B cell (primary cell): ENCODE data around the gene ARHGAP33. TPM values are rescaled to one million over a fixed set of nuclear protein-coding genes. Genes with fewer than 3 reads are reported as not detected.

Experiments
- ATAC-seq: fragments of 200-7000 bp; cut with Tn5 transposase; one replicate; pipeline ENCODE4 v1.10.0; 2021; ENCODE audit warnings: low read depth, mild to moderate bottlenecking, moderate number of reproducible peaks, moderate library complexity
- CTCF ChIA-PET: fragments of 350-600 bp; sonication (Branson Sonifier 250); formaldehyde crosslinking; loops from one replicate; lab custom pipeline; 2021; ENCODE audit warnings: antibody characterized with exemption, inconsistent platforms; lab: Charles Lee
- POLR2A ChIA-PET: fragments of 350-600 bp; sonication (Branson Sonifier 250); formaldehyde crosslinking; loops from one replicate; lab custom pipeline; 2021; ENCODE audit warnings: antibody characterized with exemption; lab: Charles Lee
- DNase-seq: peaks from one replicate; pipeline ENCODE4 v3.0.0; 2013
- H2AFZ ChIP-seq: 2 replicates; pipeline ENCODE4 v1.6.1; 2012; ENCODE audit warnings: mild to moderate bottlenecking, low read depth, low read length; ENCODE audit not compliant: insufficient read depth, poor library complexity, severe bottlenecking
- H3K27ac ChIP-seq, 2 donors: 1 replicate in 1 of 2; 2 replicates in 1 of 2; pipeline ENCODE4 v1.5.1; 2012 to 2013; ENCODE audit warnings: low read length in 2 of 2, mild to moderate bottlenecking in 2 of 2, moderate library complexity in 1 of 2
- H3K27me3 ChIP-seq, 4 experiments: fragments of 200-600 bp in 1 of 4; sonication (generic) in 1 of 4; replicated peaks in 1 of 4; 1 replicate in 2 of 4; 2 replicates in 2 of 4; pipeline versions ENCODE4 v1.6.1 to v1.7.0; 2013 to 2016; ENCODE audit warnings: low read length in 3 of 4, mild to moderate bottlenecking in 2 of 4, mixed read lengths in 1 of 4, moderate library complexity in 1 of 4; ENCODE audit not compliant: insufficient read depth in 4 of 4, control insufficient read depth in 3 of 4; ENCODE audit errors: control extremely low read depth in 1 of 4
- H3K36me3 ChIP-seq, 2 experiments: replicated peaks in 1 of 2; 1 replicate in 1 of 2; 2 replicates in 1 of 2; pipeline versions ENCODE4 v1.6.1 to v1.7.1; 2013; ENCODE audit warnings: low read length in 1 of 2; ENCODE audit not compliant: insufficient read depth in 2 of 2, control insufficient read depth in 1 of 2; ENCODE audit errors: control extremely low read depth in 1 of 2, extremely low read depth in 1 of 2
- H3K4me1 ChIP-seq, 2 donors: fragments of 200-600 bp in 1 of 2; sonication (generic) in 1 of 2; 1 replicate in 1 of 2; 2 replicates in 1 of 2; pipeline versions ENCODE4 v1.5.1 to v1.6.1; 2013 to 2017; ENCODE audit warnings: low read length in 2 of 2; ENCODE audit not compliant: control insufficient read depth in 2 of 2, insufficient read depth in 2 of 2
- H3K4me2 ChIP-seq: replicated peaks from 2 replicates; pipeline ENCODE3; 2012; ENCODE audit warnings: mild to moderate bottlenecking, low read depth, low read length; ENCODE audit not compliant: poor library complexity, severe bottlenecking
- H3K4me3 ChIP-seq, 5 experiments: fragments of 200-600 bp in 1 of 5; sonication (generic) in 1 of 5; 1 replicate in 3 of 5; 2 replicates in 2 of 5; pipeline versions ENCODE4 v1.5.1 to v1.7.0; 2011 to 2016; ENCODE audit warnings: low read length in 4 of 5, mild to moderate bottlenecking in 4 of 5, low read depth in 2 of 5, control low read depth in 1 of 5, moderate library complexity in 1 of 5; ENCODE audit not compliant: insufficient read depth in 1 of 5; ENCODE audit errors: control extremely low read depth in 1 of 5, extremely low read depth in 1 of 5
- H3K79me2 ChIP-seq: fragments of 200-600 bp; sonication (generic); one replicate; pipeline ENCODE4 v1.6.0; 2016; ENCODE audit warnings: low read length; ENCODE audit not compliant: control insufficient read depth, insufficient read depth
- H3K9ac ChIP-seq: fragments of 200-600 bp; sonication (generic); 2 replicates; pipeline ENCODE4 v1.6.1; 2017; ENCODE audit warnings: mild to moderate bottlenecking, low read length, moderate library complexity
- H3K9me3 ChIP-seq, 3 donors: one replicate each; pipeline versions ENCODE4 v1.6.1 to v1.7.1; 2013; ENCODE audit warnings: low read length in 2 of 3; ENCODE audit not compliant: control insufficient read depth in 2 of 3, insufficient read depth in 1 of 3; ENCODE audit errors: control extremely low read depth in 1 of 3
- H4K20me1 ChIP-seq: 2 replicates; pipeline ENCODE4 v1.6.0; 2012; ENCODE audit warnings: mild to moderate bottlenecking, low read length; ENCODE audit not compliant: insufficient read depth, control insufficient read depth, poor library complexity, severe bottlenecking
- H3K27ac Mint-ChIP-seq: one replicate; pipeline ENCODE4 v1.8.0; 2021; ENCODE audit warnings: mixed read lengths
- H3K27me3 Mint-ChIP-seq: one replicate; pipeline ENCODE4 v1.8.0; 2021; ENCODE audit warnings: mixed read lengths
- H3K4me1 Mint-ChIP-seq: one replicate; pipeline ENCODE4 v1.8.0; 2021; ENCODE audit warnings: mixed read lengths
- H3K4me3 Mint-ChIP-seq: one replicate; pipeline ENCODE4 v1.8.0; 2021; ENCODE audit warnings: mixed read lengths
- H3K9me3 Mint-ChIP-seq: one replicate; pipeline ENCODE4 v1.8.0; 2022; ENCODE audit warnings: mixed read lengths; ENCODE audit not compliant: insufficient read depth
- CTCF ChIP-seq: fragments of 200-600 bp; IDR thresholded peaks from one replicate; pipeline ENCODE4 v1.8.0; 2022; ENCODE audit warnings: antibody characterized with exemption, mild to moderate bottlenecking
- EZH2 ChIP-seq: IDR thresholded peaks from 2 replicates; pipeline ENCODE4 v1.6.1; 2012; ENCODE audit warnings: borderline replicate concordance, low read depth, mild to moderate bottlenecking, moderate library complexity, low read length; ENCODE audit not compliant: insufficient read depth, poor library complexity, severe bottlenecking
- WGBS: methylation state at CpG from one replicate; pipeline ENCODE4 v1.1.5; 2013; ENCODE audit warnings: missing lambda C conversion rate; ENCODE audit not compliant: insufficient coverage; 5-methylcytosine and 5-hydroxymethylcytosine counted together
- intact Hi-C: fragments of 100-400 bp; cut with micrococcal nuclease; formaldehyde crosslinking; loops from one replicate; pipeline ENCODE4 v1.10.0; 2022
- polyA plus RNA-seq: library from polyadenylated mRNA; depleted of rRNA; stranded (reverse); fragments of >200 nt; gene quantifications from 2 replicates; pipeline ENCODE4 v1.2.3, GENCODE V29; 2012
- total RNA-seq, 2 donors: library from RNA; stranded (reverse); fragments of 120-200 nt in 1 of 2; gene quantifications; 1 replicate in 1 of 2; 2 replicates in 1 of 2; pipeline versions ENCODE4 v1.2.3 to v1.2.4, GENCODE V29; 2013 to 2022

Gene ARHGAP33
- total and polyA plus RNA-seq, 2 donors (not counting 1 experiment from before 2014, with no cell fraction given): 18.2 to 27.8 TPM

DNA sequence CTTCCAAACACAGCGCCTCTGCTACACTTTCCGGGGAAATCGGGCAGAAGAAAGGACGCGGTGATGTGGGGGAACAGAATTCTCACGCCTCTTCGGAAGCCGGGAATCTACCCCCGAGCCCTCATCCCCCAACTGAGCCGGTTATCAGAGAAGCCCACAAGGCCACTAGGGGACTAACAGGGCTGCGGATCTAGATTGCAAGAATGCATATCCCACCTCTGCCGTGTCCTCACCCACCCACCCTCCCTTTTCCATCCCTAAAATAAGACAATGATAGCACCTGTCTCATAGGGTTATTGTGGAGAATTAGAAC, 34.2 kb upstream of the ARHGAP33 start:
- Histone ChIP-seq H2AFZ (peak overlapping the region; percentile 66), H3K4me3 (peak overlapping the region; percentile 60 to 93 (median 83)), H3K27me3 (no peaks in the 10 kb centered on the region), H3K4me1 (peaks cover 38 to 70% of the 10 kb centered on the region in 2 donors), H3K36me3 (peaks cover 0 to 35% of the 10 kb centered on the region in 2 experiments), H3K79me2 (peaks cover 46% of the 10 kb centered on the region), H3K27ac (peak overlapping the region; percentile 73 to 96), H3K9ac (peak overlapping the region; percentile 91), H4K20me1 (peaks cover 27% of the 10 kb centered on the region), H3K9me3 (no peaks in the 10 kb centered on the region), H3K4me2 (peak overlapping the region; percentile 100)
- WGBS: 1% methylated on average over 9 of the region's 12 CpGs
- peaks cover 62% of the 10 kb centered on the region for H3K4me1 Mint-ChIP-seq
- DNase-seq: no peak
- TF ChIP-seq CTCF (no peak), EZH2 (no peak)
- POLR2A ChIA-PET: interaction anchor here (0.9 to 1.5 kb wide), 8 partner anchors 9 to 159 kb away, joined by 3 to 10 read pairs (median 4); partner anchors contain the start of genes HSPB6 and NFKBID
- peak overlapping the region; percentile 92 for H3K27ac Mint-ChIP-seq
- CTCF ChIA-PET: interaction anchor here (1.0 to 1.6 kb wide), 7 partner anchors 9 to 217 kb away, joined by 3 to 7 read pairs (median 4); no protein-coding TSS in a partner anchor
- no peaks in the 10 kb centered on the region for H3K27me3 Mint-ChIP-seq
- peak overlapping the region; percentile 96 for H3K4me3 Mint-ChIP-seq
- H3K9me3 Mint-ChIP-seq: no peaks in the 10 kb centered on the region
- ATAC-seq: no peak
- intact Hi-C loops: loop anchor here (2.0 to 10.0 kb wide), 3 partner anchors 48 to 474 kb away; partner anchors contain the start of genes ZNF146 and ZNF565

GRCh38 chr19:35742121-35742724, 33.1 kb upstream of the ARHGAP33 start, which contains the start of gene IGFLR1:
TSS of gene IGFLR1 (minus strand) at chr19:35742452. CDS start at chr19:35741180, 1,272 bp downstream.
- H3K4me3 ChIP-seq: peak within 1 kb of the TSS; percentile 68 to 93 (median 83)
- H3K27me3 ChIP-seq: no peaks in the 10 kb centered on the region
- H3K4me1 ChIP-seq: peaks cover 39 to 67% of the 10 kb centered on the region in 2 donors
- ATAC-seq: peak; percentile 10
- Mint-ChIP-seq H3K9me3 (no peaks in the 10 kb centered on the region), H3K27ac (peak within 1 kb of the TSS; percentile 99), H3K4me1 (peaks cover 59% of the 10 kb centered on the region), H3K4me3 (peak within 1 kb of the TSS; percentile 96), H3K27me3 (no peaks in the 10 kb centered on the region)
- H3K36me3 ChIP-seq: peaks cover 0 to 25% of the 10 kb centered on the region in 2 experiments
- H3K79me2 ChIP-seq: peaks cover 55% of the 10 kb centered on the region
- WGBS: 1% methylated on average over 8 of the region's 9 CpGs
- peak within 1 kb of the TSS; percentile 69 for H2AFZ ChIP-seq
- peak; percentile 91 for DNase-seq
- ChIA-PET CTCF (interaction anchor here (0.7 to 1.5 kb wide), 5 partner anchors 9 to 49 kb away, joined by 3 to 5 read pairs (median 3); no protein-coding TSS in a partner anchor), POLR2A (interaction anchor here (0.7 to 1.5 kb wide), 5 partner anchors 23 to 313 kb away, joined by 3 to 7 read pairs (median 4); no protein-coding TSS in a partner anchor)
- TF ChIP-seq EZH2: no peak
- no peak for TF ChIP-seq CTCF
- peaks cover 27% of the 10 kb centered on the region for H4K20me1 ChIP-seq
- H3K4me2 ChIP-seq: peak within 1 kb of the TSS; percentile 100
- no peaks in the 10 kb centered on the region for H3K9me3 ChIP-seq
- peak within 1 kb of the TSS; percentile 91 for H3K9ac ChIP-seq
- peak within 1 kb of the TSS; percentile 96 for H3K27ac ChIP-seq
- intact Hi-C loops: loop anchor here (10.0 kb wide), 1 partner anchor 473 kb away; the partner anchor contains the start of genes ZNF146 and ZNF565
